BE2C (cell line): ENCODE results near the gene IL36B.

ENCODE experiments used
- DNase-seq: peaks from one replicate; pipeline ENCODE4 v3.0.0-alpha.2; 2020
- H3K27me3 ChIP-seq: fragments of 250-450 bp; sonication (Bioruptor Pico); 2 replicates; pipeline ENCODE4 v1.5.1; 2020; ENCODE audit warnings: mild to moderate bottlenecking
- H3K36me3 ChIP-seq: fragments of 250-450 bp; sonication (Bioruptor Pico); 2 replicates; pipeline ENCODE4 v1.5.1; 2020; ENCODE audit warnings: mild to moderate bottlenecking
- H3K4me1 ChIP-seq: fragments of 250-450 bp; sonication (Bioruptor Pico); 2 replicates; pipeline ENCODE4 v1.5.1; 2020
- H3K4me3 ChIP-seq: 2 replicates; pipeline ENCODE4 v1.5.1; 2011; ENCODE audit warnings: low read depth, low read length
- H3K9me3 ChIP-seq: fragments of 250-450 bp; sonication (Bioruptor Pico); 2 replicates; pipeline ENCODE4 v1.5.1; 2020
- TF ChIP-seq, protein P1 (sequence below): IDR thresholded peaks from 2 replicates; pipeline ENCODE4 v1.5.1; 2012; ENCODE audit warnings: mild to moderate bottlenecking, low read depth, low read length

The IL36B gene

DNA sequence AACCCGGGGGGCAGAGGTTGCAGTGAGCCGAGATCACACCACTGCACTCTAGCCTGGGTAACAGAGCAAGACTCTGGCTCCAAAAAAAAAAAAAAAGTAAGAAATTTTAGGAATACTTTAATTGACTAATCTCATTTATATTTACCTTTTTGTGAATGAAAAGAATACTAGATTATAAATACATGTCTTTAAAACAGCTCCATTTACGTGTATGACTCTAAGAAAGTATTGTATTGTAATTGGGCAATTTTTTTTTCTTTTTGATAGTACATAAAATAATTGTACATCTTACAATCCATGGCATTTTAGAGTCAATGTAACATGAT lies 39.4 kb downstream of the IL36B start:
- TF ChIP-seq, protein P1, sequence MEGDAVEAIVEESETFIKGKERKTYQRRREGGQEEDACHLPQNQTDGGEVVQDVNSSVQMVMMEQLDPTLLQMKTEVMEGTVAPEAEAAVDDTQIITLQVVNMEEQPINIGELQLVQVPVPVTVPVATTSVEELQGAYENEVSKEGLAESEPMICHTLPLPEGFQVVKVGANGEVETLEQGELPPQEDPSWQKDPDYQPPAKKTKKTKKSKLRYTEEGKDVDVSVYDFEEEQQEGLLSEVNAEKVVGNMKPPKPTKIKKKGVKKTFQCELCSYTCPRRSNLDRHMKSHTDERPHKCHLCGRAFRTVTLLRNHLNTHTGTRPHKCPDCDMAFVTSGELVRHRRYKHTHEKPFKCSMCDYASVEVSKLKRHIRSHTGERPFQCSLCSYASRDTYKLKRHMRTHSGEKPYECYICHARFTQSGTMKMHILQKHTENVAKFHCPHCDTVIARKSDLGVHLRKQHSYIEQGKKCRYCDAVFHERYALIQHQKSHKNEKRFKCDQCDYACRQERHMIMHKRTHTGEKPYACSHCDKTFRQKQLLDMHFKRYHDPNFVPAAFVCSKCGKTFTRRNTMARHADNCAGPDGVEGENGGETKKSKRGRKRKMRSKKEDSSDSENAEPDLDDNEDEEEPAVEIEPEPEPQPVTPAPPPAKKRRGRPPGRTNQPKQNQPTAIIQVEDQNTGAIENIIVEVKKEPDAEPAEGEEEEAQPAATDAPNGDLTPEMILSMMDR, result no peak
- no peaks in the 10 kb centered on the region for H3K9me3 ChIP-seq
- H3K36me3 ChIP-seq, result no peaks in the 10 kb centered on the region
- DNase-seq, result no peak
- no peaks in the 10 kb centered on the region for H3K27me3 ChIP-seq
- no peaks in the 10 kb centered on the region for H3K4me1 ChIP-seq
- no peak overlapping the region for H3K4me3 ChIP-seq

DNA sequence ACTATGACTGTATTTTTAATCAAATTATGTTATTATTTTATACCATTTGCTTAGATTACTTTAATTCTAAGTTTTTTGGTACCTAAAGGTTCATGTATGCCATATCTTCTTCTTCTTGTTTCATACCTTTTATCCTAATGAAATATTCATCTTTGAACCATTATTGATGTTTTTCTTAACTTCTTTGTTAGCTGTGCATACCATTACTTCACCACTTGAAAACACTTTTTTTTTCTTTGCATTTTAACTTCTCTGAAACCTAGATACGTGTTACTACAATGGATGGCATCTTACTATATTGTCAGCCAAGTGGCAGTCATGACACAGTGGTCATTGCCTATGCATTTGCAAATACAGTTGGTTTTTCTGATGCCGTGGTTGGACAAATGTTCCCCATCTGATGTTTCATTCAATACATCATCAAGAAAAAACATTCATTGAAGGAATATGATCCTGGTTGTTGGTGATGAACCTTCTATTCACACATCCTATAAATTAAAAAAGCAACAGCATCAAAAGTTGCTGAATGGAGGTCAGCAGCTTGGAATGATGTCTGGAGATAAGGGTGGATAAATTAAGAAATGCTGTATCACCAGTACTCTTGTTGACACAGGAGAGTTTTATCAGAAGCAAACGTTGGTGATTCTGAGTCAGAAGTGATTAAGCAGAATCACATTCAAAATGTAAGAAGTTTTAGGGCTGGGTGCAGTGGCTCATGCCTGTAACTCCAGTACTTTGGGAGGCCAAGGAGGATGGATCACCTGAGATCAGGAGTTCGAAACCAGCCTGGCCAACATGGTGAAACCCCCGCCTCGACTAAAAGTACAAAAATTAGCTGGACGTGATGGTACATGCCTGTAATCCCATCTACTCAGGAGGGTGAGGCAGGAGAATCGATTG lies 40.0 kb downstream of the IL36B start:
- Histone ChIP-seq H3K36me3 (no peaks in the 10 kb centered on the region), H3K4me3 (no peak overlapping the region), H3K4me1 (no peaks in the 10 kb centered on the region), H3K27me3 (no peaks in the 10 kb centered on the region), H3K9me3 (no peaks in the 10 kb centered on the region)
- DNase-seq, result no peak
- TF ChIP-seq, protein P1, result no peak

DNA sequence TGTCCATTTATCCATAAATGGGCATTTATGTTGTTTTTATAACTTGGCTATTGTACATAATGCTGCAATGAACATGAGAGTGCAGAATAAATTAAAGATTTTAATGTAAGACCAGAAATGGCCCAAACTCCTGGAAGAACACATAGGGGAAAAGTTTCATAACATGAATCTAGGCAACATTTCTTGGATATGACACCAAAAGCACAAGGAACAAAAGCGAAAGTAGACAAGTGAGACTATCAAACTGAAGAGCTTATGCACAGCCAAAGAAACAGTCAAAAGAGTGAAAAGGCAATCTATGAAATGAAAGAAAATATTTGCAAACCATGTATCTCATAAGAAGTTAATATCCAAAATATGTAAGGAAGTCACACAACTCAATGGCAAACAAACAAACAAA lies 41.6 kb downstream of the IL36B start:
- Histone ChIP-seq H3K27me3 (no peaks in the 10 kb centered on the region), H3K4me1 (no peaks in the 10 kb centered on the region), H3K36me3 (no peaks in the 10 kb centered on the region), H3K9me3 (no peaks in the 10 kb centered on the region), H3K4me3 (no peak overlapping the region)
- TF ChIP-seq, protein P1, result no peak
- DNase-seq, result no peak

DNA sequence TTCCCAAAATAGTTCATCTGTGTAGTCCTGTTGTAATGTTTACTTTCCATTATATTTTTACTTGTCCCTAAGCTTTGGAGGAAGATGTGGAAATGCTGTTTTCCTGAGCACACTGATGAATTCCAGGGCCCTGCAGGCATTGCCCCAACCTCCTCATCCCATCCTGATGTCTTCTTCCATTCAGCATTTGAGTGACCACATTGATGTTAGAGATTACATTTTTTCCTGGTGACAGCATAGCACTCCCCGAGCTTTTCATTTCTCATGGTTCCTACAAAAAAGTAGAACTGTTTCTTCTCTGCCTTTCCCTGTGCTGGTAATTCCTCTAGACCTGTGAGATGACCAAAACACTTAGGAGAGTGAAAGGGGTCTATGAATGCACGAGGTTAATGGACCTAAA lies 42.6 kb downstream of the IL36B start:
- Histone ChIP-seq H3K9me3 (no peaks in the 10 kb centered on the region), H3K4me1 (no peaks in the 10 kb centered on the region), H3K4me3 (no peak overlapping the region), H3K36me3 (no peaks in the 10 kb centered on the region), H3K27me3 (no peaks in the 10 kb centered on the region)
- no peak for DNase-seq
- TF ChIP-seq, protein P1, result no peak

DNA sequence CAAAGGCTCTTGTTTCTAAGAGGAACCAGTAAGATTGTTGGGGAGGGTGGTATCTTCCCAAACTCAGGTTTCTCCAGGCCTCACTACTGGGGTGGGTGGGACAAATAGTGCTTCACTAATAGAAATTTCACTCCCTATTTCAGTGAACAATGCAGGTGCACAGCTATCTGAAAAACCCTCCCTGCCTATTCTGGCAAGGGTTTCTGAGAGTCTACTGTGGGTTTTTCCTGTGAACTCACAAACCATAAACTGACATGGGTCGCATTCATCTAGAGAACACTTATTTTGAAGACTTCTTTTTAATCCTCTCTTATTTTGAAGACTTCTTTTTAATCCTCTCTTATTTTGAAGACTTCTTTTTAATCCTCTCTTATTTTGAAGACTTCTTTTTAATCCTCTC lies 43.0 kb downstream of the IL36B start:
- Histone ChIP-seq H3K4me3 (no peak overlapping the region), H3K9me3 (no peaks in the 10 kb centered on the region), H3K4me1 (no peaks in the 10 kb centered on the region), H3K27me3 (no peaks in the 10 kb centered on the region), H3K36me3 (no peaks in the 10 kb centered on the region)
- no peak for DNase-seq
- TF ChIP-seq, protein P1, result no peak

DNA sequence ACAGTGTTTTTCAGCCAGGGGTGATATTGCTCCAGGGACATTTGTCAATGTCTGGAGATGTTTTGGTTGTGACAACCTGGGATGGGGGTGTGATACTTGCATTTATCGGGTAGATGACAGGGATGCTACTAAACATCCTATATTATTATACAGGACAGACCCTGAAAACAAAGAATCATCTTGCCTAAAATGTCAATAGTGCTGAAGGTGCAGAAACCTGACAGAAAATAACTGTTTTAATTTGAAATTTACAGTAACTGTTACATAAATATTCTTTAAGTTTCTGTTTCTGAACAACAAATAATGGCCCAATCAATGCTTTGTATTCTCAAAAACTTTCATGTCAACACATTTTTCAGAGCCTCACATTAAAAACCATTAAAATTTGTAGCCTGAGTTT lies 45.4 kb downstream of the IL36B start:
- no peak for DNase-seq
- Histone ChIP-seq H3K27me3 (no peaks in the 10 kb centered on the region), H3K4me3 (no peak overlapping the region), H3K9me3 (no peaks in the 10 kb centered on the region), H3K36me3 (no peaks in the 10 kb centered on the region), H3K4me1 (no peaks in the 10 kb centered on the region)
- TF ChIP-seq, protein P1, result no peak
